K562 (cell line): ENCODE results near the gene PPP4C. TPM values are rescaled to one million over a fixed set of nuclear protein-coding genes. Genes with fewer than 3 reads are reported as not detected.

Experiments
- CEBPZ ChIP-seq: fragments of 150-350 bp; IDR thresholded peaks from 2 replicates; pipeline ENCODE4 v1.6.1; 2014; ENCODE audit warnings: low read depth, mild to moderate bottlenecking, low read length, borderline replicate concordance
- ERF ChIP-seq: fragments of 450-650 bp; formaldehyde crosslinking; IDR thresholded peaks from 2 replicates; pipeline ENCODE4 v1.4.0; 2020; ENCODE audit warnings: mild to moderate bottlenecking, mixed read lengths
- FOS ChIP-seq: IDR thresholded peaks from 3 replicates; pipeline ENCODE4 v1.6.1; 2011; ENCODE audit not compliant: insufficient read length; ENCODE audit errors: extremely low read depth
- FOXK1 ChIP-seq: sonication (generic); formaldehyde crosslinking; IDR thresholded peaks from 2 replicates; pipeline ENCODE4 v1.8.0; 2022; ENCODE audit warnings: missing genetic modification reagents, mild to moderate bottlenecking, borderline replicate concordance
- HNRNPH1 ChIP-seq: fragments of 200-400 bp; formaldehyde crosslinking; optimal IDR thresholded peaks from 2 replicates; pipeline ENCODE3; 2017; ENCODE audit warnings: low read depth, mild to moderate bottlenecking, low read length, moderate library complexity
- MTA2 ChIP-seq: fragments of 450-650 bp; IDR thresholded peaks from 2 replicates; pipeline ENCODE4 v1.6.1; 2016; ENCODE audit warnings: low read depth
- PRPF4 ChIP-seq: fragments of 200-400 bp; formaldehyde crosslinking; IDR thresholded peaks from one replicate; pipeline ENCODE4 v1.6.1; 2017; ENCODE audit warnings: low read length, low read depth, mild to moderate bottlenecking; ENCODE audit not compliant: insufficient read depth, poor library complexity, severe bottlenecking
- PURB ChIP-seq: sonication (generic); formaldehyde crosslinking; IDR thresholded peaks from 2 replicates; pipeline ENCODE4 v1.9.0; 2021; ENCODE audit warnings: low read depth, mild to moderate bottlenecking, missing genetic modification reagents
- RBM22 ChIP-seq: fragments of 200-400 bp; formaldehyde crosslinking; IDR thresholded peaks from 2 replicates; pipeline ENCODE4 v1.6.1; 2018; ENCODE audit warnings: low read length, low read depth; ENCODE audit not compliant: poor library complexity, severe bottlenecking
- ZBTB11 ChIP-seq, 3 experiments: fragments of 200-800 bp in 1 of 3; fragments of 250-450 bp in 1 of 3; fragments of 450-650 bp in 1 of 3; sonication (Bioruptor Pico) in 1 of 3; sonication (Bioruptor generic) in 1 of 3; formaldehyde crosslinking in 1 of 3; IDR thresholded peaks; 2 replicates each; pipeline versions ENCODE4 v1.6.1 to v1.8.0; 2016 to 2022; ENCODE audit warnings: mild to moderate bottlenecking in 2 of 3, missing genetic modification characterization in 2 of 3, missing compliant biosample characterization in 1 of 3, moderate library complexity in 1 of 3
- ZNF316 ChIP-seq: fragments of 450-650 bp; IDR thresholded peaks from 2 replicates; pipeline ENCODE4 v1.6.1; 2016
- ZNF57 ChIP-seq: fragments of 450-650 bp; formaldehyde crosslinking; IDR thresholded peaks from 2 replicates; pipeline ENCODE4 v1.4.0; 2020; ENCODE audit warnings: mild to moderate bottlenecking, moderate library complexity
- polyA plus RNA-seq, 8 experiments: library from polyadenylated mRNA; depleted of rRNA in 4 of 8; stranded (reverse) in 5 of 8; unstranded in 3 of 8; fragments of >200 nt; fragmentation: Nextera tagmentation in 2 of 8; fragmentation: Illumina TruSeq in 1 of 8; extraction: Ambion mirVana in 2 of 8; extraction: Trizol in 1 of 8; gene quantifications; 2 replicates each; pipeline versions ENCODE4 v1.2.1 to v1.2.3, GENCODE V29; 2011 to 2014; ENCODE audit warnings: inconsistent platforms in 1 of 8, missing spikeins in 1 of 8
- total RNA-seq, 7 experiments: library from RNA; depleted of rRNA in 6 of 7; stranded (reverse); fragments of >200 nt in 6 of 7; fragmentation: Illumina TruSeq in 2 of 7; extraction: Trizol in 2 of 7; gene quantifications; 2 replicates each; pipeline versions ENCODE4 v1.2.1 to v1.2.3, GENCODE V29; 2011 to 2021; ENCODE audit warnings: low replicate concordance in 1 of 7

Gene PPP4C
- total and polyA plus RNA-seq, 9 of the 15 experiments (the other 6 are each of a cell fraction or from before 2014, with no cell fraction given), result 3.5 to 183 (median 131) TPM

- TF ChIP-seq HNRNPH1, result no peak
- no peak for TF ChIP-seq PURB (CRISPR knock-in tag)
- TF ChIP-seq FOXK1 (CRISPR knock-in tag), result 0 out of 2 replicates have a peak, but pooled peaks have one; percentile 16
- TF ChIP-seq FOS, result no peak
- no peak for TF ChIP-seq MTA2
- TF ChIP-seq ZNF316, result peak; percentile 71
- TF ChIP-seq ZBTB11 (CRISPR knock-in tag; IDR thresholded peaks at IDR 0.05), result peak in 1 of 3 experiments; percentile 30; a peak in 1 of 6 replicates
- peak; percentile 84 for TF ChIP-seq RBM22
- 0 out of 2 replicates have a peak, but pooled peaks have one; percentile 71 for TF ChIP-seq ZNF57 (CRISPR knock-in tag)
- no peak for TF ChIP-seq CEBPZ
- TF ChIP-seq PRPF4, result peak; percentile 6
- TF ChIP-seq ERF, result 0 out of 2 replicates have a peak, but pooled peaks have one; percentile 43
Observed at GRCh38 chr16:30065943-30066760, 9.6 kb upstream of the PPP4C start (continued).
